ENCODE data around the gene MCCC2. TPM values are rescaled to one million over a fixed set of nuclear protein-coding genes. Genes with fewer than 3 reads are reported as not detected.

MCCC2 gene
- total RNA-seq, 6 experiments from 2014 or later: 70.4 to 92.7 (median 81.0) TPM

- Histone ChIP-seq H3K9me3 (no peaks in the 10 kb centered on the region), H3K4me1 (no peaks in the 10 kb centered on the region), H3K27me3 (no peaks in the 10 kb centered on the region), H3K27ac (no peak overlapping the region), H3K4me3 (no peak overlapping the region), H3K36me3 (peaks cover 0 to 21% (median 3%) of the 10 kb centered on the region in 4 donors)
- no peak for DNase-seq
- no peak for ATAC-seq
- whole genome bisulfite sequencing (ENCODE audit: insufficient coverage, low coverage, low lambda C conversion rate, missing lambda C conversion rate): 92% methylated on average over 7 of the region's 10 CpGs
- intact Hi-C loops (cut with DNase I): no loop called here
- no peak for TF ChIP-seq POLR2A (IDR thresholded peaks at IDR 0.05)
- TF ChIP-seq CTCF (IDR thresholded peaks at IDR 0.05): no peak
Measured at GRCh38 chr5:71623221-71623794, 36.2 kb downstream of the MCCC2 start.

GRCh38 chr5:71629950-71630349, 42.8 kb downstream of the MCCC2 start:
- H3K4me3 ChIP-seq: no peak overlapping the region
- TF ChIP-seq POLR2A (IDR thresholded peaks at IDR 0.05) (no peak), CTCF (IDR thresholded peaks at IDR 0.05) (no peak)
- no peaks in the 10 kb centered on the region for H3K4me1 ChIP-seq
- no peak for ATAC-seq
- no peaks in the 10 kb centered on the region for H3K9me3 ChIP-seq
- H3K27me3 ChIP-seq: no peaks in the 10 kb centered on the region
- intact Hi-C loops (cut with DNase I): no loop called here
- no peak overlapping the region for H3K27ac ChIP-seq
- no peak for DNase-seq
- H3K36me3 ChIP-seq: peaks cover 0 to 15% (median 0%) of the 10 kb centered on the region in 4 donors
- WGBS (ENCODE audit: insufficient coverage, low coverage, low lambda C conversion rate, missing lambda C conversion rate): 96% methylated on average over 4 of the region's 6 CpGs

- no peaks in the 10 kb centered on the region for H3K4me1 ChIP-seq
- no peak for DNase-seq
- ATAC-seq: no peak
- H3K36me3 ChIP-seq: peaks cover 0 to 20% (median 0%) of the 10 kb centered on the region in 4 donors
- WGBS (ENCODE audit: insufficient coverage, low coverage, low lambda C conversion rate, missing lambda C conversion rate): 92% methylated on average over 4 of the region's 4 CpGs
- no peak for TF ChIP-seq CTCF (IDR thresholded peaks at IDR 0.05)
- no peak for TF ChIP-seq POLR2A (IDR thresholded peaks at IDR 0.05)
- intact Hi-C loops (cut with DNase I): no loop called here
- H3K27me3 ChIP-seq: no peaks in the 10 kb centered on the region
- no peak overlapping the region for H3K4me3 ChIP-seq
- H3K9me3 ChIP-seq: no peaks in the 10 kb centered on the region
- no peak overlapping the region for H3K27ac ChIP-seq
Measured at GRCh38 chr5:71631070-71631469, 43.9 kb downstream of the MCCC2 start.

GRCh38 chr5:71632168-71632567, 45.0 kb downstream of the MCCC2 start:
- H3K4me3 ChIP-seq: no peak overlapping the region
- ATAC-seq (peak in 3 of 4 donors; percentile 17 to 48 (median 31)), DNase-seq (no peak)
- no peaks in the 10 kb centered on the region for H3K4me1 ChIP-seq
- H3K27ac ChIP-seq: no peak overlapping the region
- no peaks in the 10 kb centered on the region for H3K9me3 ChIP-seq
- no peaks in the 10 kb centered on the region for H3K27me3 ChIP-seq
- TF ChIP-seq POLR2A (IDR thresholded peaks at IDR 0.05) (no peak), CTCF (IDR thresholded peaks at IDR 0.05) (no peak)
- H3K36me3 ChIP-seq: peaks cover 0 to 20% (median 0%) of the 10 kb centered on the region in 4 donors
- 49% methylated on average over 3 of the region's 3 CpGs for WGBS (ENCODE audit: insufficient coverage, low coverage, low lambda C conversion rate, missing lambda C conversion rate)
- intact Hi-C loops (cut with DNase I): no loop called here
